Stimulated activated naive CD4-positive, alpha-beta T cell (primary cell): ENCODE data around the gene FADS1.
A peak's percentile ranks its signal among the peaks of the same experiment; 100 is the strongest.

Source experiments
- DNase-seq, 6 experiments: peaks; one replicate each; lab custom pipeline; 2025; lab: John Stamatoyannopoulos, UW

FADS1 gene

GRCh38 chr11:61795459-61795858 lies 21.3 kb downstream of the FADS1 start:
- DNase-seq: no peak

- no peak for DNase-seq
These were observed 22.2 kb downstream of the FADS1 start for GRCh38 chr11:61794579-61794978.

- no peak for DNase-seq
These were observed 23.0 kb downstream of the FADS1 start for GRCh38 chr11:61793829-61794204.

GRCh38 chr11:61793083-61793828 lies 23.5 kb downstream of the FADS1 start:
- no peak for DNase-seq

GRCh38 chr11:61792310-61793082 lies 24.3 kb downstream of the FADS1 start, which contains the start of the genes FEN1 and TMEM258:
Gene FEN1 (plus strand): TSS chr11:61792911. CDS start chr11:61795362, 2,451 bp downstream.
Gene TMEM258 (minus strand): TSS chr11:61792599. CDS start chr11:61792558, 41 bp downstream.
- peak; percentile 72 to 97 (median 88) for DNase-seq

- DNase-seq: peak in 3 of 6 experiments; percentile 31 to 35 (median 33)
These were observed 25.0 kb downstream of the FADS1 start for GRCh38 chr11:61791737-61792309.

- no peak for DNase-seq
These were observed 28.8 kb downstream of the FADS1 start for GRCh38 chr11:61787928-61788491.

- no peak for DNase-seq
These were observed 30.9 kb downstream of the FADS1 start for GRCh38 chr11:61785837-61786402.

GRCh38 chr11:61784506-61784805 lies 32.3 kb downstream of the FADS1 start:
- DNase-seq: no peak

- DNase-seq: no peak
These were observed 32.9 kb downstream of the FADS1 start for GRCh38 chr11:61783717-61784505.

- DNase-seq: no peak
These were observed 34.0 kb downstream of the FADS1 start for GRCh38 chr11:61782841-61783240.

- DNase-seq: no peak
These were observed 34.5 kb downstream of the FADS1 start for GRCh38 chr11:61782299-61782698.

GRCh38 chr11:61781585-61781984 lies 35.2 kb downstream of the FADS1 start:
- no peak for DNase-seq

- no peak for DNase-seq
These were observed 36.1 kb downstream of the FADS1 start for GRCh38 chr11:61780581-61781162.

GRCh38 chr11:61779666-61780525 lies 36.9 kb downstream of the FADS1 start:
- no peak for DNase-seq

GRCh38 chr11:61778920-61779650 lies 37.7 kb downstream of the FADS1 start:
- DNase-seq: no peak

GRCh38 chr11:61778357-61778886 lies 38.4 kb downstream of the FADS1 start:
- no peak for DNase-seq

GRCh38 chr11:61777234-61778090 lies 39.3 kb downstream of the FADS1 start:
- peak in 5 of 6 experiments; percentile 41 to 72 (median 52) for DNase-seq
